GM20000 (cell line): Measurements from ENCODE around the gene PTCD1.

Source experiments
- DNase-seq: peaks from one replicate; pipeline ENCODE4 v3.0.0; 2012; ENCODE audit warnings: low spot score
- CTCF ChIP-seq: IDR thresholded peaks from 2 replicates; pipeline ENCODE4 v1.5.1; 2012; ENCODE audit warnings: mild to moderate bottlenecking, control low read depth; ENCODE audit errors: extremely low read depth, missing control alignments

Gene PTCD1

GRCh38 chr7:99457050-99457649 is 18.6 kb upstream of the PTCD1 start:
- TF ChIP-seq CTCF = no peak
- DNase-seq = no peak

- DNase-seq = no peak
- TF ChIP-seq CTCF = no peak
These were observed 17.7 kb upstream of the PTCD1 start for GRCh38 chr7:99456288-99456687.

- no peak for DNase-seq
- TF ChIP-seq CTCF = no peak
These were observed 17.3 kb upstream of the PTCD1 start for GRCh38 chr7:99455874-99456273.

- DNase-seq = no peak
- TF ChIP-seq CTCF = no peak
These were observed 14.5 kb upstream of the PTCD1 start for GRCh38 chr7:99453105-99453504.

- no peak for DNase-seq
- TF ChIP-seq CTCF = no peak
These were observed 13.9 kb upstream of the PTCD1 start for GRCh38 chr7:99452541-99452940.

GRCh38 chr7:99451936-99452335 is 13.3 kb upstream of the PTCD1 start:
- no peak for DNase-seq
- no peak for TF ChIP-seq CTCF

GRCh38 chr7:99449326-99449725 is 10.7 kb upstream of the PTCD1 start:
- DNase-seq = no peak
- no peak for TF ChIP-seq CTCF
